Left renal cortex interstitium (tissue), 4 donors: Measurements from ENCODE around the gene SORCS2. TPM values are rescaled to one million over a fixed set of nuclear protein-coding genes. Genes with fewer than 3 reads are reported as not detected.

Experiments used
- DNase-seq, 4 donors: peaks; one replicate each; pipeline ENCODE4 v3.0.0-alpha.2; 2013; ENCODE audit warnings: low read depth in 4 of 4, low spot score in 2 of 4, missing footprints in 1 of 4
- polyA plus RNA-seq, 4 donors: library from polyadenylated mRNA; unstranded; fragments of 120-200 nt; gene quantifications; one replicate each; pipeline ENCODE4 v1.2.1, GENCODE V29; 2013; ENCODE audit not compliant: insufficient read length in 4 of 4

Gene SORCS2
- polyA plus RNA-seq, 4 donors = 3.7 to 11.5 (median 8.4) TPM

DNA sequence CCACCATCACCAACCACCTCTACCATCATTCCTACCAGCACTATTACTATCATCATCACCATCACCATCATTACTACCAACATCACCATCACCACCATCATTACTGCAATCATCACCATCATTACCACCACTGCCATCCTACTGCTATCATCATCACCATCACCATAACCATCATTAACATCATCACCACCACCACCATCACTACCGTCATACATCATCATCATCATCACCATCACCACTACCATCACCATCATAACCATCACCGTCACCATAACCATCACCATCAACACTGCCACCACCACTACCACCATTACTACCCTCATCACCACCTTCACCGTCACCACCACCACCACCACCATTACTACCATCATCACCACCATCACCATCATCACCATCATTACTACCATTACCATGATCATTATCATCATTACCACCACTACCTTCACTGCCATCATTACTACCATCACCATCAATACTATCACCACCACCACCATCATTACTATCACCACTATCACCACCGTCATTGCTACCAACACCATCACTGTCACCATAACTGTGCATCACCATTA is 170.6 kb downstream of the SORCS2 start:
- DNase-seq = no peak

DNA sequence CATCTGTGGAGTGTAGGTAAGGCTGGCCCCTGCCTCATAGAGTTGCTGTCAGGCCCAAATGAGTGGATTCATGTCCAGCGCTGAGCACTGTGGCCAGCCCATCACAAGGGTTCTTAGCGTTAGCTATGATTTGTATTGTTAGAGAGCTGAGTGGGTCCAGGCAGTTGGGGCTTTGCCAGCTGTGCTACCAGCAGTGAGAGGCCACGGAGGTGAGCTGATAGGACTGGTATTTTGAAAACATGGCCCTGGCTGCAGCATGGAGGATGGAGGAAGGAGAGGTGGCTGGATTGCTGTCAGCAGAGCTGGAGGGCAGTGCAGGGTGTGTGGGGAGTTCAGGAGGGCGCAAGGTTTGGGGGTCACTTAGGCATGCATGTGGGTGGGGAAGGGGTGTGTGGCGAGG is 172.6 kb downstream of the SORCS2 start:
- DNase-seq = no peak

DNA sequence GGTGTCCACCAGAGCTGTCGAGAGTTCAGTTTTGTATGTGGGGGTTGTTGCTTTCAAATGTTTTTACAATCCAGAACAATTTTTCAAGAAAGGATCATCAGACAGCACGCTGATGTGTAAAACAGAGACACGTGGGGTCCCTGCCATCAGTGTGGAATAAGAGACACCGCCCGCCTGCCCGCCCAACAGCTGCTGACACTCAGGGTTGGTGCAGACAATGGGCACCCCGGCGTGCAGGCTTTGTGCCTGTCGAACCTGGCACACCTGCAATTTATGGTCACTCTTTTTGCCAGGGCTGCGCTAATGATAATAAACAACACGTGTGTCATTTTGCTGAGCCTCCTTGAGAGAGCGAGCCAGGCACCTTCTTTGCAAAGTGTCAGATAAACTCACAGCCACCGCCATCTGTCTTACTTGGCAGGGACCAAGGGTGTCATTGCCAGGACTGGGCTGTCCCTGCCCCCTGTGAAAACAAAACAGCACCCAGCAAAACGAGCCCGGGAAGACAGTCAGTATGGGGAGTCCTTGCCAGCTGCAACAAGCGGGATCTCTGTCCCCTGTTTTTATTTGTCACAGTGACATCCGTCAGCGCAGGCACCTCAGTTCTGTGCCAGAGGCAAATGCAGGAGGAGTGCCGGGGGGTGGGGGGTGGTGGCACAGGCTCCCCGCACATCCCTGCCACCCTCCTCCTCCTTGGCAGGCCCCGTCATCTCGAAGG is 173.3 kb downstream of the SORCS2 start:
- no peak for DNase-seq

DNA sequence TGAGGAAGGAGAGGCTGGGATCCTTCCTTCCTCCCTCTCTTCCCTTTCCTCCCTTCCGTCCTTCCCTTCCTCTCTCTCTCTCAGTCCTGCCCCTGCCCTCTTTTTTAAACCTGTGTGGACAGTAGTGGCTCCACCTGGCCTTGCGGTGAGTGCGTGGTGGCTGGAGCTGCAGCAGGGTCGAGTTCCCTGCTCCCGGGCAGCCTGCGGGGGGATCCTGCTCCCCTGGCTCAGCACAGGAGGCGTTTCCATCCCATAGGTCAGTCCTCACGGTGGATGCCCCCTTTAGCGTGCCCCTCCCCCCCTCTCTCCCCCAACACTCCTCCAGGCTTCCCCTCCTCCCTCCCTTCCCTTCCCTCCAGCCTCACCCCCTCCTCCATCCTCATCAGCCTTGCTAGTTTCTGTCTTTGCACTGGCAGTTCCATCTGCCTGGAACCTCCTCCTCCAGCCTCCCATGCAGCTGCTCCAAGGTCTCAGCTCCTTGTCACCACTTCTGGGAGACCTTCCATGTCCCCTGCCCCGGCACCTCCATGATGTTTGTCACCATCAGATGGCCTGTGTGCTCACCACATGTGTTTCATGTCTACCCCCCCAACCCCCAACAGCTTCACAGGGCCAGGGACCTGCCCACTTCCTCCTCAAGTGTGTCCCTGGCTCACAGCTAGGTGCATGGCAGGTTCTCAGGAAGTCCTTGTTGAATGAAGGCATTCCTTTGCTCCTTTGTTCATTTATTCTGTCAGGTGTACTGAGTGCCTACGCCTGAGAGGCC is 174.0 kb downstream of the SORCS2 start:
- DNase-seq = no peak

DNA sequence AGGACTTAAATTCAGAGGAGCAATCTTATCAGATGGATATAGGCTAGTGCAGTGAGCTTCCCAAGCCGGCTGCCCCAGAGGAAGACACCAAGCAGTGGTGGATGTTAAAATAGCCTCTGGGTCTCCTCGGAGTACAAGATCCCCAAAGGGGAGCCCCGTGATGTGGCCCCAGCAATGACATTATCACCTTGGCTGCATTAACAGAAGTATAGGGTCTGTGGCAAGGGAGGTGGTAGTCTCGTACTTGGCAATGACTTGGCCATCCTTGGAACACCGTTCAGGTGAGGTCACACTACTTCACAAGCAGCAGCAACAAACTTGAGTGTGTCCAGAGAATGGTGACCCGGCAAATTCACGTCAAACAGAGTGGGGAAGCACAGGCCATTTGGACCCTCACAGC is 174.6 kb downstream of the SORCS2 start:
- DNase-seq = no peak

DNA sequence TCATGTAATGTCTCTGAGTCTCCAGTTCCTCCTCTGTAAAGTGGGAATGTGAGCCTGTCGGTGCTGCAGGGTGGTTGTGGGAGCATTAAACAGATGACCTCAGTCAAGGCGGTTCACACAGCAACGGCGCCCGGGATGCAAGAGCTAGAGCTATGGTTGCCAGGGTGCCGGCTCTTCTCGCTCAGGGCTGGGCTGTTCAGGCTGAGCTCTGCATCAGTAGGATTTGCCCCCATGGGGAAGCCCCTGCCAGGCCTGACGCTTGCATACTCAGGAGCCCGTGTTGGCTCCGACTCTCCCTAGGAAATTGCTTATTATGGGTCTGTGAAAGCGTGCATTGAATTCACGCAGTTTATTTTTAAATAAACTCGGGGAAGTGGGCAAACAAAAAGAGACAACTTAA is 175.1 kb downstream of the SORCS2 start:
- no peak for DNase-seq

DNA sequence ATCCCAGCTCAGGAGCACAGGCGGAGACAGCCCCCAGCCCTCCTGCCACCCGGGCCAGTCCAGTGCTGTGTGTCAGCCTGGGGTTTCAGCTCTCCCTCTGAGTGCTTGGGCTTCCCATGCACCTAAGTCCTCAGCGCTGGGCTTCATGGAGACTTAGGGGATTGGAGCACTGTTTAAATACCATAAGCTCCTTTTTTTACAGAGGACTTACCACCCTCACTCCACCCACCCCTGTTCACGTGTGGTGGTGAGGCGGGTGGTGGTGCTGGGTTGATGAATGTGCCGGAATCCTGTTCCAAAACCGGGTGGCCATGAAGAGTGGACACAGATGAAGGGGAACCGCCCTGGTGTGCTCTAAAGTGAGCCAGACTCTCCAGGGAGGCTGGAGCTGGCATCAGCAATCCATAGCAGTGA is 175.5 kb downstream of the SORCS2 start:
- DNase-seq = no peak

DNA sequence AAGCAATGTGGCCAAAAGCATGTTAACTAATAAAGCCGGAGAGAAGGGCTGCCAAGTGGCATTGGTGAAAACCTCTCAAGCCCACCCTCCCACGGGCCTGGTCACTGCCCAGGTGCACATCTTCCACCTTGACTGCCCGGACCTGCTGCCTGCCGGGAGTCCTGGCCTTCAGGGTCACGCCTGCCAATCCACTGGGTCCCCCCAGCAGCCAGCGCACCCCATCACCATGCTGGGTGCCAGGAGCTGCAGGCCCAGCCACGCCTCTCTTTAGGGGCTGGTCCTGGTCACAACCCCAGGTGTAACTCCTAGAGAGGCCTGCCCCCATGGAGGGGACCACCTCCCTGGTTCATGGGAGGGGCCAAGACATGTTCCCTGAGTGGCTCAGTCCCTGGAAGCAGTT is 176.0 kb downstream of the SORCS2 start:
- DNase-seq = no peak

DNA sequence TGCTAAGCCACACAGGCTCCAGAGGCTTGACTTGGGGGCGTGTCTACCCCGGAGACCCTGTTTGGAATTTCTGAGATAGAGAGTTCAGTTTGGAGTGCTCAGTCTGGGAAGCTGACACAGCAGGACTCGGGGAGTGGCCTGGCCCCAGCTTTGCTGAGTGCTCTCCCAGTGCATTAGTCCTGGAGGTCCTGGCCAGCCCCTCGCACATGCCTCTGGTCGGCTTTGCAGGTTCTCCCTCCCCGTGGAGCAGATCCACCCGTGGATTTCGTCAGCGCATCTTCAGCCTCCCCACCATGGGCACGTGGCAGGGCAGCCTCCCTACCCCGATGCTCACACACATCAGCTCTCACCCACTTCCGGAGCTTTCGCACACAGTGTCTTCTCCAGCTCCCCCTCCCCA is 177.2 kb downstream of the SORCS2 start:
- no peak for DNase-seq

DNA sequence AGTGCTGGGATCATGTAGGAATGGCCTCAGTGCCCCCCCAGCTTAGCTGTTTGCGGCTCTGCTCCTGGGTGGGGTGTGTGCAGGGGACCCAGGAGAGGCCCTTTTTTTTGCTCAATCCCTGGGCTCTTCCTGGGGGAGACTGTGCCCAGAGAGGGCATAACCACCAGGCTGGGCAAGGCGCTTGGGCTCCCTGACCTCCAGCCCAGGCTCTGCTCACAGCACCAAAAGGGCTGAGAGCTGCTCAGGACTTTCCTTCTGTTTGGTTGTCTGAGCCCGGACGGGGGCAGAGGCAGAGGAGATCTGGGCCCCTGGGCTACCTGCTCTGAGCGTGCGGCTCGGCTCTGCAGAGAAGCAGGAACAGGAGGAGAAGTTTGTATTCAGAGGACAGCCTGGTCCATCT is 177.7 kb downstream of the SORCS2 start:
- DNase-seq = no peak

DNA sequence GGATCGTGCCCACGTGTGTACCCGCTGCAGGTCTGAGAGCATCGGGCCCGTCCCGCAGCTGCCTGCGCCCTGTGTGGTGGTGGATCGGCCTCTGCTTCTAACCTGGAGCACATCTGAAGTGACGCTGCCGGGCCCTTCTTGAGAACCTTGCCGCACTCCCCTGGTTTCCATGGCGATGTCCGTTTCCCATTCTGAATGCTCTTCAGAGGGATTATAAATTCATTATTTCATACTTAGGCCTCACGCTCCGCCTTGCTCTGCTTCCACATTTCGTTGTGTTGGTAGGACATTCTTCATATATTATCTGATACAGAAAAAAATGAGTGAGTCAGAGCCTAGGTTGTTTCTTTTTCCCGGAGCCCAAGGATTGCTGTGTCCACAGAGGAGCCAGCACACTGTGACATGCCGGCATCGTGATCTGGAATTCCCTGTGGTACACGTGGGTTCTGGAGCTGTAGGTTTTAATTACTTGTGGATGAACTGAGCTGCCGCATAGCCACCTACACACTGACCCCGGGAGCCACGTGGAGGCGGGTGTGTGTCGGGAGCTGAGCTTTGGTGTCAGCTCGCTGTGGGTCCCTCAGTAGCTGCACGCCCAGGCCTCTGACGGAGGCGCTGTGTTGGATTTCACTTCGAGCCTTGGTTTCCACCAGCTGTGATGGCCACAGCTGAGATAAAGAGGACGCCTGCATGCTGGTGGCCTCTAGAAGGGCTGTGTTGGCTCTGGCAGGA is 179.0 kb downstream of the SORCS2 start:
- no peak for DNase-seq

DNA sequence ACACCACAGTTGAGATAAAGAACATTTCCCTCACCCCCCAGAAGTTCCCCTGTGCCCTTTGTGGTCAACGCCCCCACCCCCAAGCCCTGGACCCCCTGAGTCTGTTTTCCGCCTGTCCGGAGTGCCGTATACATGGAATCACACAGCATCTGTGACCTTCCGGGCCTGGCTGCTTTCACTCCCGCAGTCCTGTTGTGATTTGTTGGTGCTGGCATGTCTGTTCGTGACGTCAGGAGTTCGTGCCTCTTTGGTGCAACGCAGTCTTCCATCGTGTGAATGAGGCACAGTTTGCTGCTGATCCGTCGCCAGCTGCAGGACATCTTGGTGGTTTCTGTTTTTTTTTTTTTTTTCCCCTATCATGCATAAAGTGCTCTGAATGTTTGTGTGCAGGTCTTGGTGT is 180.3 kb downstream of the SORCS2 start:
- no peak for DNase-seq

DNA sequence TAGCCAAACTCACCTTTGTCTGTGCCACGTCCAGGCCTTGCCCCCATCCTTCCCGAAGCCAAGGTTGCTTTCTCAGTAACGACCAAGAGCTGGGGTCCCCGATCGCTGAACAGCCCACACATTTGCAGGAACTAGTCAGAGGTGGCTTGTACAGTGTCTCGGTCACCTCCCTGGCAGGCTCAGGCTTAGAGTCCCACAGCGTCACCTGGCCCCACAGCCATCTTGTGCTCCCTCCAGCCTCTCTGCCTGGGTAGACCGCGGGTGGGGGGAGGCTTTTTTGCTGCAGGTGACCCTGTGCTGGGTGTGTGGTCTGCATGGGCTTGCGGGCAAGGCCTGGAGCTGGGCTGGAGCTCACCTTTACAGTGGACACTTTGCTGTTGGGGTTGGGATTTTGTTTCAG is 182.2 kb downstream of the SORCS2 start:
- DNase-seq = no peak

DNA sequence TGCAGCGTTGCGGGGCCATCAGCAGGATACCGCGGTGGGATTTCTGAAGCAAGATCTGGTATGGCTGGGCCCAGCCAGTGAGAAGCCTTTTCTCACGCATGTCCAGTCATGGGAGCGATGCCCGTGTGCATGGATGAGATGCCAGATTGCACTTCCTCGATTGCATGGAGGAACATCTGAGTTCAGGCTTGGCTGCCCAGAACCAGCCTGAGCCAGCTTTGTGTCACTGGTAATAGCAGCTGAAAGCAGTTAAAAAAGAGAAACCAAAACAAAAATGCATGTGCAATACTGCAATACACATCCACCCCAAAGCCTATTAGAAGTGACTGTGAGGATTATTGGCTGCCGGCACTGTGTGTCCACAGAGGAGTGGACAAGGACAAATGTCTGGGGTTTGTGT is 183.1 kb downstream of the SORCS2 start:
- no peak for DNase-seq

DNA sequence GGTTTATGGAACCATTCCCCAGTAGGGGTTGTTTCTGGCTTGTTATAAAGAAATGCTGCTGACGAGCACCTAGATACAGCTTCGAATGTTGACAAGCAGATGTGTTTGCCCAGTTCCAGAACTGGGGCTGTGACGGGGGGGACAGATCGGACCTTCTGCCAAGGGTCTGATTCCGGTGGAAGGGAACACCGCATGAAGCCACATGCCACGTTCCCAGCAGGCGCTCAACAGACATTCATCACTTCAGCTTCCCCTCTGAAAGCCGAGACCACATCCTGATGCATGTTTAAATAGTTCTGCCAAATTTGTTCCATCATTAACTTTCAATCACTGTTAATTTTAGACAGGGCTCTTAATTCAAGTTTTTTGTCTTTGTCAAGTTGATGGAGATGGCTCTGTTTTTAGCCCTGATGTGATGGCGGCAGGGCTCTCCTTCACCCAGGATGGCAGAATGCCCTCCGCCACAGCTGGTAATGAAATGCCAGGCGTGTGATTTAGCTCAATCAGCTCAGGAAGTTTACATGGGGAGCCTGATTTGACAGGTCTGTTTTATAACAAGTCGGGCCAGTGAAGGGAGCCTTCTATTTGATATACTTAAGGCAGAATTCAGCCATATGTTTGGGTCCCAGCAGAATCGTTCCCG is 185.0 kb downstream of the SORCS2 start:
- DNase-seq = no peak

DNA sequence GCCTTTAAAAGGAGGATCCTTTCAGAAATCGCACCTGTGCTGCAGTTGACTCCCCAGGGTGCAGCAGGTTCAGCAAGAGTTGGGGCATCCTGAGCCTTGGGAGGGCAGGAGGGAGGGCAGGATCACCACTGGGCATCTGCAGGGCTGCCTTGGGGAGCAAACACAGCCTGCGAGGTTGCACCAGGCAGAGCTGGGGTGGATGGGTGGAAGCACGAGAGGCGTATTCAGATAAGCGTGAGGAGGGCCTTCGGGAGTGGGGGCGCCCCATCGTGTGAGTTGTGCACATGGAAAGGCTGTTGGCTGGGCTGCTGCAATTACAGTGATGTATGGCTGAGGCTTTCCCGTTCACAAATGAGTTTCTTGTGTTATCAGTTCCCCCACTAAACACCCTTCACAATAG is 186.8 kb downstream of the SORCS2 start:
- no peak for DNase-seq

DNA sequence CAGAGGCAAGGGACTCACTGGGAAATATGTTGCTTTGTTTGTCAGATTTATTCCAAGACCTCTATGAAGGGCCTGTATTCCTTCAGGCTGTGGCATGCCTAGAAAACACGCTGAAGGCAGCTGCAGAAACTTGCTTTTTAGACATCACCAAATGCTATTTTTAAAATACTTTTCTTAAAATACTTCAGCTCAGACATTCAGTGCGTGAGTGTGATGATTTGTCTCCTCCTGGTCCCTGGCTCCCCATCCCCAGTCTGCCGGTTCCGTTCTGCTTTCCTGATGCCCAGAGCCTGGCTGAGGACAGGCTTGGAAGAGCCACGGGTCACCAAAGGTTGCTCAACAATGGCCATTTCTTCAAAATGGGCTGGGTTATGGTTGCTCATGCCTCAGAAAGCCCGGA is 187.4 kb downstream of the SORCS2 start:
- no peak for DNase-seq

DNA sequence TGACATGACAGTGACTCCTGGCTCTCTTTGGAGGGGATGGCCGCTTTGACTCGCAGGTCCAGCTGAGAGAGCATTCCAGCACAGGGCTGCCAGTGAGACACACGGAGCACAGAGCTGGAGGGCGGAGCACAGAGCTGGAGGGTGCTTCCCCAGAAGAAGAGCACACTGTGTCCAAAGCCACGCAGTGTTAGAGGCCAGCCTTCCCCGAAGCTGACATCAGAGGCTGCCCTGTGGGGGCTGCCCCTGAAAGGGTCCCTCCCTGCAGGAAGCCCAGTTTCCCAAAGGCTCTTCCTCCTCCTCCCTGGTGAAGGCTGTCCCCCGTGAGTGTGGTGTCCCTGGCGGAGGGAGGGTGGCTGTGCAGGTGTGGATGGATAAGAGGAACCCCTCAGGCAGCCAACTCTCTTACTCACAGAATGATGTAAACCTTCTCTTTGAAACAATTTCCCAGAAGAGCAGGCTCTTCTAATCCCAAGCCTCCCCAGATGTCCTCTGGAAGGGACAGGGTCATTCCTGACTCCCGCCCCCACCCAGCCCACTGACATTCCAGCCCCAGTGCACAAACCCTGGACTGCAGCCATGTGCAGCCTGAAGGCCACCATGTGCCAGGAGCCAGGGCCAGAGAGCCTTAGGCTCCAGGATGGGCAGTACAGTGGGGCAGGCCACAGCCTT is 189.0 kb downstream of the SORCS2 start:
- no peak for DNase-seq

DNA sequence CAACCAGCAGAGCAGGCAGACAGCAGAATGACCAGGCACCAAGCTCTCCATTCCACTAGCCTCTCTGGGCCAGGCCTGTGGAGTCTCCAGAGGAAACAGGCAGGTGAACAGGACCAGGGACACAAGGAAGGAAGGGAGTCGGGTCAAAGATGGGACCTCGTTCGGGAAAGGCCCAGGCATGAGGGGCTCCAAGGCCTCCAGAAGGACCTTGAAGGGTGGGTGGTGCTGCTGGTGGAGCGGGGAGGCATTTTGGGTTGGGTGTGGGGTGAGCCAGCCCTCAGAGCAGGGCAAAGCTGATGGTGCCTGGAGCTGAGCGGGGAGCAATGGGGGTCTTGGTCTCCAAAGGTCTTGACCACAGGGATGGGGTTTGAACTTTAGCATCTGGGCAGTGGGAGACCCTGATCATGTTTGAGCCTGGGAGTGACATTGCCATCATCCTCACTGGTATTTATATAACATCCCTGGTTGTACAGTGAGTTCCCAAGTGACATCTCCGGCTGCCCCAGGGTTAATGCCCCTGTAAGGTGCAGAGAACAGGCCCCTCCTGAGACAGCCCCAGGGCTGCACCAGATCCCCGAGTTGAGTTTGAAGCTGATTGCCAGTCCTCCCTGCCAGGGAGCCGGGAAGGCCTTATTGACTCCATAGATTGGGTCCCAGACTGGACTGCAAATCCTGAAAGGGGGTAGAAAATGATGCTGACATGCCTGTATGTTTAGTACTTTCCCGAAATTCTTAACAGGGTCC is 189.7 kb downstream of the SORCS2 start:
- DNase-seq = no peak

DNA sequence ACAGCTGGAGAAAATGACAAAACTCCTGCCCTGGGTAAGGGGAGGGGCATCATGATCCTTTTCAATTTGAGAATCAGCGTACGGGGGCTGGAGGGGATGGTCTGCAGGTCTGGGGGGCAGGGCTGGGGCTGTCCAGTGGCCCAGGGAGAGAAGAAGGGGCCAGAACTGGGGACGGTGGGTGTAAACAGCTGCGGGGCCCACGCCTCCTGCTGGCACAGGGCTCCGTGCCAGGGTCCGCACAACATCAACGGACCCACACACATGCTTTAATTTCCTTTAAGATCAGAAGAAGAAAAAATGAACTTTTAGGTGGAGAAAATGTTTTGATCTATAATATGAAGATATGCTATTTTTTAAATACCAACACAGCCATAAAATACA is 190.3 kb downstream of the SORCS2 start:
- no peak for DNase-seq
